Mesodermal cell (in vitro differentiated cells): ENCODE data around the gene MTHFD2.

Experiments
- H3K27ac ChIP-seq: 2 replicates; pipeline ENCODE4 v1.7.0; 2013; ENCODE audit warnings: mild to moderate bottlenecking, low read depth, low read length, moderate library complexity; ENCODE audit not compliant: severe bottlenecking
- H3K36me3 ChIP-seq: 2 replicates; pipeline ENCODE4 v1.7.1; 2013; ENCODE audit warnings: mild to moderate bottlenecking, low read length, moderate library complexity; ENCODE audit not compliant: control insufficient read depth, insufficient read depth
- H3K4me1 ChIP-seq: one replicate; pipeline ENCODE4 v1.7.1; 2013; ENCODE audit warnings: mild to moderate bottlenecking, low read length; ENCODE audit not compliant: insufficient read depth, control insufficient read depth, poor library complexity, severe bottlenecking
- H3K4me3 ChIP-seq: 2 replicates; pipeline ENCODE4 v1.7.0; 2013; ENCODE audit warnings: low read length, control low read depth, mild to moderate bottlenecking; ENCODE audit not compliant: insufficient read depth, poor library complexity, severe bottlenecking; ENCODE audit errors: extremely low read depth
- H3K9me3 ChIP-seq: 2 replicates; pipeline ENCODE4 v1.7.1; 2013; ENCODE audit warnings: mild to moderate bottlenecking, low read length, moderate library complexity; ENCODE audit not compliant: control insufficient read depth
- WGBS, 2 experiments: methylation state at CpG; one replicate each; pipeline ENCODE4 v1.1.5; 2013; ENCODE audit warnings: missing lambda C conversion rate in 2 of 2; ENCODE audit not compliant: insufficient coverage in 2 of 2; 5-methylcytosine and 5-hydroxymethylcytosine counted together

Gene MTHFD2

DNA sequence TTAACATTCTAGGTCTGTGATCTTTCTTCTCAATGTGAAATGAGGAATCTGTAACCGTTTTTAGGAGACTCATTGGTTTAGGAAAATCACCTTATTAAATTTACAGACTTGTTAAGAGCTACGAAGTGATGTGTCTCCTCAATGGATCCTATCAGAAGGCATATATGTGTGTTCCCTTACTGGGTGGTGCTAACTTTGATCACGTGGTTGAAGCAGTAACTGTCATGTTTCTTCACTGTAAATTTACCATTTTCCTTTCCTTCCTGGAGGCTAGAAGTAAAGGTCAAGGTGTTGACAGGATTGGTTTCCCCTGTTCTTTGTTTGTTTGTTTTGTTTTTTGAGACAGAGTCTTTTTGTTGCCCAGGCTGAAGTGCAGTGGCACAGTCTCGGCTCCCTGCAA lies 1.4 kb upstream of the MTHFD2 start:
- H3K4me3 ChIP-seq, result no peak overlapping the region
- H3K27ac ChIP-seq, result no peak overlapping the region
- peaks cover 13% of the 10 kb centered on the region for H3K36me3 ChIP-seq
- WGBS, 2 experiments, result 100% methylated on average over 1 of the region's 4 CpGs; no CpG with 5 or more reads in 1 of the 2 experiments
- H3K9me3 ChIP-seq, result no peaks in the 10 kb centered on the region
- H3K4me1 ChIP-seq, result peaks cover 8% of the 10 kb centered on the region

- H3K9me3 ChIP-seq, result no peaks in the 10 kb centered on the region
- 30 to 38% methylated on average over 16 to 17 of the region's 18 CpGs for WGBS, 2 experiments
- peak overlapping the region; percentile 100 for H3K27ac ChIP-seq
- peaks cover 8% of the 10 kb centered on the region for H3K4me1 ChIP-seq
- H3K36me3 ChIP-seq, result peaks cover 23% of the 10 kb centered on the region
- H3K4me3 ChIP-seq, result peak overlapping the region; percentile 87
Observed at GRCh38 chr2:74198023-74198460, 373 bp upstream of the MTHFD2 start.

- Histone ChIP-seq H3K4me3 (peak overlapping the region; percentile 87), H3K27ac (peak overlapping the region; percentile 100), H3K36me3 (peaks cover 33% of the 10 kb centered on the region), H3K9me3 (no peaks in the 10 kb centered on the region), H3K4me1 (peaks cover 8% of the 10 kb centered on the region)
- 0 to 1% methylated on average over 9 to 14 of the region's 20 CpGs for WGBS, 2 experiments
Observed at GRCh38 chr2:74199275-74199701, 873 bp downstream of the MTHFD2 start.

DNA sequence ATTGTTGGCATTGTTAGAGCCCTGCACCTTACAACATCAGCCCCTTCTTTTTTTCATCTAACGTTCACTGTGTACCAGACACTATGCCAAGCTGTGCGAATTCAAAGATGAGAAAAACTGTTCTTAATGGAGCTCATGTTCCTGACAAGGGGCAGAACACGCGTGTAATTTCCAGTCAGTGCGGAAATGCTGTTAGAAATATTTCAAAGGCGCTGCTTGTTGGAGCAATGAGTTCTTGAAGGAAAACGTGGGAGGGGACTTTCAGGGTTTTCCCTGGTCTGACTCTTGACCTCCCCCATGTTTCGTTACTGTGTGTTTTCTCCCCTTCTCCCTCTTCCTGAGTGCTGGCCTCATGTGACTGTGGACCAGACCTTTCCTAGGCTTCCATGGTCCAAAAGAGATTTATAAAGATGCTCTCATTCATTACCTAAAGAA lies 1.5 kb downstream of the MTHFD2 start:
- no peaks in the 10 kb centered on the region for H3K9me3 ChIP-seq
- H3K4me3 ChIP-seq, result peak overlapping the region; percentile 87
- H3K27ac ChIP-seq, result peak overlapping the region; percentile 100

GRCh38 chr2:74201196-74201595 lies 2.8 kb downstream of the MTHFD2 start:
- H3K27ac ChIP-seq, result no peak overlapping the region
- H3K4me1 ChIP-seq, result peaks cover 8% of the 10 kb centered on the region
- peaks cover 53% of the 10 kb centered on the region for H3K36me3 ChIP-seq
- no peak overlapping the region for H3K4me3 ChIP-seq
- WGBS, 2 experiments, result 86% methylated on average over 1 to 2 of the region's 3 CpGs
- no peaks in the 10 kb centered on the region for H3K9me3 ChIP-seq

More for the DNA sequence above, 1.5 kb downstream of the MTHFD2 start:
- 7 to 13% methylated on average over 6 to 8 of the region's 8 CpGs for WGBS, 2 experiments
- H3K36me3 ChIP-seq, result peaks cover 39% of the 10 kb centered on the region
- peaks cover 8% of the 10 kb centered on the region for H3K4me1 ChIP-seq

- H3K4me1 ChIP-seq, result peaks cover 8% of the 10 kb centered on the region
- no peak overlapping the region for H3K4me3 ChIP-seq
- WGBS, 2 experiments, result 80% methylated on average over 1 of the region's 1 CpG; no CpG with 5 or more reads in 1 of the 2 experiments
- H3K27ac ChIP-seq, result no peak overlapping the region
- H3K9me3 ChIP-seq, result no peaks in the 10 kb centered on the region
- H3K36me3 ChIP-seq, result peaks cover 57% of the 10 kb centered on the region
Observed at GRCh38 chr2:74201596-74201995, 3.2 kb downstream of the MTHFD2 start.

DNA sequence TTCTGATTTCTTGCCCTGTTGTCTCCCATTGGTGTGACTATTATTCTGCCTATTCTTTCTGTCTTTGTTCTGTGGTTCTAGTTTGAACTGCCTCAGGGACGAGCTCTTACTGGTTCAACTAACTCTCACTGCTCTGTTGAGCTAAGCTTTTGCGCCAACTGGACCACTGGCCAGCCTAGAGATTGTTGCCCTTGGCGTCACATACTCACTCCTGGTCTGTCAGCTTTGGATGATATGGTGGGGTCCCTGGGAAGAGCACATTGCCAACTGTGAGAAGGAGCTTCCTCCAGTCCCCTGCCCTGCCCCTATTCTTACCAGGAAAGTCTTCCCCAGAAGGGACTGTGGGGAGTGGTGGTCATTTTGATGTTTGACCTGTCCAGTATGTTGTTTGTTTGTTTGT lies 6.0 kb downstream of the MTHFD2 start:
- H3K27ac ChIP-seq, result no peak overlapping the region
- H3K4me3 ChIP-seq, result no peak overlapping the region
- 100% methylated on average over 3 of the region's 3 CpGs for WGBS, 2 experiments
- H3K36me3 ChIP-seq, result peaks cover 85% of the 10 kb centered on the region
- H3K9me3 ChIP-seq, result no peaks in the 10 kb centered on the region
- peaks cover 8% of the 10 kb centered on the region for H3K4me1 ChIP-seq

DNA sequence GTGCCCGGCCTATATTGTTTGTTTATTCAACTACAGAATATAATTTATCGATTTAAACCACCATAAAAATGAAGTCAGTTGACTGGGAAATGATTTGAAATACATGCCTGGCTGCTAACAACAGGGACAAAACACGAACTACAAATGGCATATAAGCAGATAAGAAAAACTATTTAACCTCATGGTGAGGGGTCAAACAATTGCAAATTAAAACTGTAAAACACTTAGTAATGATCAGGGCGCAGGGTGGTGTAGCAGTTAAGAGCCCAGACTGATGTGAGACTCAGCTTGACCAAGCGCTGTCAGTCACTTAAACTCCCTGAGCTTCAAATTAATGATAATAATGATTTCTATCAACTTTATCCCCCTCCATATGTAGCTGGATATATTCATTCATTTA lies 6.7 kb downstream of the MTHFD2 start:
- Histone ChIP-seq H3K4me3 (no peak overlapping the region), H3K4me1 (peaks cover 5% of the 10 kb centered on the region), H3K27ac (no peak overlapping the region), H3K36me3 (peaks cover 92% of the 10 kb centered on the region), H3K9me3 (no peaks in the 10 kb centered on the region)
- 80% methylated on average over 1 of the region's 5 CpGs; no CpG with 5 or more reads in 1 of the 2 experiments for WGBS, 2 experiments

DNA sequence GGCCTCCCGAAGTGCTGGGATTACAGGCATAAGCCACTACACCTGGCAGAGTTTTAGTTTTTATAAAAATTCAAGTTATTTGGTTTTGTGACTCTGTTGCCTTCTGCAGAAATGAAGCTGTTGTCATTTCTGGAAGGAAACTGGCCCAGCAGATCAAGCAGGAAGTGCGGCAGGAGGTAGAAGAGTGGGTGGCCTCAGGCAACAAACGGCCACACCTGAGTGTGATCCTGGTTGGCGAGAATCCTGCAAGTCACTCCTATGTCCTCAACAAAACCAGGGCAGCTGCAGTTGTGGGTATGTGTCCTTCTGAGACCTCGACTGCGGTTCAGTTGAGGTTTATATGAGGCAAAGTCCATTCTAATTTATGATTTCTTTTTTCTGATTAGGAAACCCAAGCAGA lies 7.2 kb downstream of the MTHFD2 start:
- H3K36me3 ChIP-seq, result peaks cover 95% of the 10 kb centered on the region

DNA sequence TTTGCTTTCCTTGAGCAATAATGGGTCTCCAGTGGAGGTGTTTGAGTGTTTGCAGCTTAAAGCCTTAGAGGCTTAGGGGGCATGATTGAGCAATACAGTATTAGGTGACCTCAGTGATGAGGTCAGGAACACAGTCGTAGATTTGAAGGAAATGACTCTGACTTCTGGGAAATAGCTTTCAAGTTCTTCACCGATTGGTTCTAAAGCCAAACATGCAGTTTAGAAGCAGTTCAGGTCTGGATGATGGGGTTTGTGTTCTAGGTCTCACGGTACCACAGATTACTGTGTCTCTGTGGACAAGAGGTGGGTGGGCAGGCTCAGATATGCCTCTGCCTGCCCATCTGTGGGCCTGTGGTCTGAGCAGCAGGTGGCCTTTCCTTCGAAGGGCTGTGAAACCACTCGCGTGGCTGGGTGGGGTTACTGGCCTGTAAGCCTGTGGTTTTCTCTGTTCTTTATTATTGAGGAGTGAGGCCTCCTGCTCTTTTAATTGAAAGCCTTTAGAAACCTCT lies 7.8 kb downstream of the MTHFD2 start:
- H3K4me3 ChIP-seq, result no peak overlapping the region
- peaks cover 96% of the 10 kb centered on the region for H3K36me3 ChIP-seq
- H3K27ac ChIP-seq, result no peak overlapping the region
- no peaks in the 10 kb centered on the region for H3K4me1 ChIP-seq
- no peaks in the 10 kb centered on the region for H3K9me3 ChIP-seq
- 90 to 91% methylated on average over 3 to 6 of the region's 6 CpGs for WGBS, 2 experiments

More for the DNA sequence above, 7.2 kb downstream of the MTHFD2 start:
- Histone ChIP-seq H3K4me1 (peaks cover 4% of the 10 kb centered on the region), H3K9me3 (no peaks in the 10 kb centered on the region), H3K27ac (no peak overlapping the region), H3K4me3 (no peak overlapping the region)
- WGBS, 2 experiments, result 94 to 96% methylated on average over 3 to 5 of the region's 6 CpGs

- H3K9me3 ChIP-seq, result no peaks in the 10 kb centered on the region
- H3K27ac ChIP-seq, result no peak overlapping the region
- peaks cover 91% of the 10 kb centered on the region for H3K36me3 ChIP-seq
- no peak overlapping the region for H3K4me3 ChIP-seq
- no peaks in the 10 kb centered on the region for H3K4me1 ChIP-seq
- 100% methylated on average over 2 of the region's 3 CpGs for WGBS, 2 experiments
Observed at GRCh38 chr2:74212702-74213410, 14.4 kb downstream of the MTHFD2 start.
